Suprapubic skin (tissue), 4 donors: ENCODE results near the gene SGCD. TPM values are rescaled to one million over a fixed set of nuclear protein-coding genes. Genes with fewer than 3 reads are reported as not detected.

ENCODE experiments used
- DNase-seq, 2 donors: peaks; one replicate each; pipeline ENCODE4 v3.0.0-alpha.2; 2019; ENCODE audit warnings: low spot score in 2 of 2
- H3K27ac ChIP-seq: fragments of 200-600 bp; sonication (generic); one replicate; pipeline ENCODE4 v1.5.1; 2019
- H3K27me3 ChIP-seq: fragments of 200-600 bp; sonication (generic); one replicate; pipeline ENCODE4 v1.5.1; 2019
- H3K36me3 ChIP-seq: fragments of 200-600 bp; sonication (generic); one replicate; pipeline ENCODE4 v1.5.1; 2019
- H3K4me1 ChIP-seq: fragments of 200-600 bp; sonication (generic); one replicate; pipeline ENCODE4 v1.5.1; 2019
- H3K4me3 ChIP-seq: fragments of 200-600 bp; sonication (generic); one replicate; pipeline ENCODE4 v1.5.1; 2019; ENCODE audit warnings: mild to moderate bottlenecking
- H3K9me3 ChIP-seq: fragments of 200-600 bp; sonication (generic); one replicate; pipeline ENCODE4 v1.5.1; 2019
- CTCF ChIP-seq, 2 donors: fragments of 200-600 bp in 1 of 2; fragments of 450-650 bp in 1 of 2; sonication (generic) in 1 of 2; IDR thresholded peaks; one replicate each; pipeline ENCODE4 v1.5.1; 2016 to 2019; ENCODE audit warnings: antibody characterized with exemption in 2 of 2, mild to moderate bottlenecking in 1 of 2, moderate library complexity in 1 of 2
- EP300 ChIP-seq: sonication (generic); formaldehyde crosslinking; IDR thresholded peaks from one replicate; pipeline ENCODE4 v1.6.1; 2017; ENCODE audit warnings: antibody characterized with exemption
- POLR2A ChIP-seq, 2 donors: fragments of 450-650 bp; IDR thresholded peaks; one replicate each; pipeline ENCODE4 v1.6.1; 2017; ENCODE audit warnings: antibody characterized with exemption in 2 of 2, mild to moderate bottlenecking in 2 of 2, moderate library complexity in 2 of 2
- POLR2AphosphoS5 ChIP-seq, 3 donors: sonication (generic); formaldehyde crosslinking; IDR thresholded peaks; one replicate each; pipeline ENCODE4 v1.6.1; 2017; ENCODE audit warnings: antibody characterized with exemption in 3 of 3
- WGBS: methylation state at CpG from one replicate; pipeline ENCODE4 v1.1.5; 2018; 5-methylcytosine and 5-hydroxymethylcytosine counted together
- total RNA-seq, 4 donors: library from RNA; depleted of rRNA; stranded (reverse); fragments of >200 nt; gene quantifications; one replicate each; pipeline ENCODE4 v1.1.0, GENCODE V29; 2016

The SGCD gene
- total RNA-seq, 4 donors from 2014 or later = 1.2 to 5.7 (median 3.9) TPM

GRCh38 chr5:156500755-156501154 is 173.8 kb downstream of the SGCD start:
- TF ChIP-seq CTCF (IDR thresholded peaks at IDR 0.05) (no peak), EP300 (no peak), POLR2A (IDR thresholded peaks at IDR 0.05) (no peak), POLR2AphosphoS5 (IDR thresholded peaks at IDR 0.05) (no peak)
- no peaks in the 10 kb centered on the region for H3K27me3 ChIP-seq
- H3K4me1 ChIP-seq = no peaks in the 10 kb centered on the region
- WGBS = 63% methylated on average over 5 of the region's 5 CpGs
- no peak overlapping the region for H3K27ac ChIP-seq
- no peak for DNase-seq
- H3K4me3 ChIP-seq = no peak overlapping the region
- no peaks in the 10 kb centered on the region for H3K36me3 ChIP-seq
- H3K9me3 ChIP-seq = peaks cover 3% of the 10 kb centered on the region

GRCh38 chr5:156505101-156505500 is 178.1 kb downstream of the SGCD start:
- Histone ChIP-seq H3K36me3 (no peaks in the 10 kb centered on the region), H3K27ac (no peak overlapping the region), H3K4me1 (no peaks in the 10 kb centered on the region), H3K4me3 (no peak overlapping the region), H3K9me3 (peaks cover 3% of the 10 kb centered on the region), H3K27me3 (no peaks in the 10 kb centered on the region)
- TF ChIP-seq POLR2AphosphoS5 (IDR thresholded peaks at IDR 0.05) (no peak), CTCF (IDR thresholded peaks at IDR 0.05) (no peak), EP300 (no peak), POLR2A (IDR thresholded peaks at IDR 0.05) (no peak)
- DNase-seq = no peak
- 84% methylated on average over 5 of the region's 5 CpGs for WGBS

- H3K4me1 ChIP-seq = no peaks in the 10 kb centered on the region
- no peaks in the 10 kb centered on the region for H3K36me3 ChIP-seq
- H3K9me3 ChIP-seq = no peaks in the 10 kb centered on the region
- TF ChIP-seq POLR2A (IDR thresholded peaks at IDR 0.05) (no peak), POLR2AphosphoS5 (IDR thresholded peaks at IDR 0.05) (no peak), CTCF (IDR thresholded peaks at IDR 0.05) (no peak), EP300 (no peak)
- H3K27ac ChIP-seq = no peak overlapping the region
- DNase-seq = no peak
- 60% methylated on average over 2 of the region's 2 CpGs for WGBS
- no peak overlapping the region for H3K4me3 ChIP-seq
- no peaks in the 10 kb centered on the region for H3K27me3 ChIP-seq
Measured at GRCh38 chr5:156513123-156513815, 186.3 kb downstream of the SGCD start.

- H3K9me3 ChIP-seq = no peaks in the 10 kb centered on the region
- no peak overlapping the region for H3K27ac ChIP-seq
- no peaks in the 10 kb centered on the region for H3K4me1 ChIP-seq
- 76% methylated on average over 2 of the region's 2 CpGs for WGBS
- H3K36me3 ChIP-seq = no peaks in the 10 kb centered on the region
- DNase-seq = no peak
- no peaks in the 10 kb centered on the region for H3K27me3 ChIP-seq
- TF ChIP-seq POLR2AphosphoS5 (IDR thresholded peaks at IDR 0.05) (no peak), POLR2A (IDR thresholded peaks at IDR 0.05) (no peak), CTCF (IDR thresholded peaks at IDR 0.05) (no peak), EP300 (no peak)
- H3K4me3 ChIP-seq = no peak overlapping the region
Measured at GRCh38 chr5:156515121-156515520, 188.2 kb downstream of the SGCD start.

- no peaks in the 10 kb centered on the region for H3K9me3 ChIP-seq
- H3K27ac ChIP-seq = no peak overlapping the region
- TF ChIP-seq EP300 (no peak), POLR2AphosphoS5 (IDR thresholded peaks at IDR 0.05) (no peak)
- H3K36me3 ChIP-seq = no peaks in the 10 kb centered on the region
- no peak for DNase-seq
- no peak overlapping the region for H3K4me3 ChIP-seq
- 90% methylated on average over 2 of the region's 4 CpGs for WGBS
- no peaks in the 10 kb centered on the region for H3K27me3 ChIP-seq
- no peaks in the 10 kb centered on the region for H3K4me1 ChIP-seq
Measured at GRCh38 chr5:156515803-156516360, 188.9 kb downstream of the SGCD start.
